Peyer's patch (tissue), 4 donors: ENCODE data around the gene MLH3.

ENCODE experiments used
- CTCF ChIP-seq, 6 experiments: fragments of 450-650 bp in 4 of 6; fragments of 200-600 bp in 2 of 6; sonication (generic) in 1 of 6; IDR thresholded peaks; one replicate each; pipeline ENCODE4 v1.5.1; 2017 to 2019; ENCODE audit warnings: antibody characterized with exemption in 6 of 6, mild to moderate bottlenecking in 3 of 6, moderate library complexity in 1 of 6
- POLR2A ChIP-seq, 2 donors: fragments of 450-650 bp; IDR thresholded peaks; one replicate each; pipeline ENCODE4 v1.5.1; 2017; ENCODE audit warnings: antibody characterized with exemption in 2 of 2, mild to moderate bottlenecking in 2 of 2, moderate library complexity in 2 of 2

- TF ChIP-seq CTCF (IDR thresholded peaks at IDR 0.05) (no peak), POLR2A (IDR thresholded peaks at IDR 0.05) (no peak)
Measured at GRCh38 chr14:75010472-75011093, 40.7 kb downstream of the MLH3 start.
